Caco-2 (cell line): ENCODE results near the gene ZDHHC11B. TPM values are rescaled to one million over a fixed set of nuclear protein-coding genes. Genes with fewer than 3 reads are reported as not detected.
"Not testable (repeated sequence)": the region's sequence is repeated elsewhere in the genome, so short reads cannot be mapped to it uniquely, and the experiment has no call there.

ENCODE experiments used
- BruUV-seq: library from RNA; stranded (reverse); fragments of 400-500 nt; replicated peaks from 2 replicates; lab custom pipeline; 2021; lab: Mats Ljungman, UMichigan
- CTCF ChIA-PET: fragments of 300-600 bp; sonication (Branson Sonifier 250); formaldehyde crosslinking; loops from one replicate; lab custom pipeline; 2022; ENCODE audit warnings: antibody characterized with exemption; lab: Charles Lee
- POLR2A ChIA-PET: fragments of 300-600 bp; sonication (Branson Sonifier 250); formaldehyde crosslinking; loops from one replicate; lab custom pipeline; 2022; ENCODE audit warnings: antibody characterized with exemption; lab: Charles Lee
- DNase-seq, 2 experiments: peaks; one replicate each; pipeline versions ENCODE4 v3.0.0 to v3.0.0-alpha.2; 2020 to 2022
- H3K27me3 ChIP-seq: replicated peaks from 2 replicates; pipeline ENCODE4 v1.6.0; 2011; ENCODE audit warnings: low read length; ENCODE audit not compliant: control insufficient read depth, insufficient read depth
- H3K36me3 ChIP-seq: 2 replicates; pipeline ENCODE4 v1.5.1; 2011; ENCODE audit warnings: low read length; ENCODE audit not compliant: control insufficient read depth, insufficient read depth
- H3K4me1 ChIP-seq: fragments of 250-450 bp; sonication (Bioruptor Pico); 2 replicates; pipeline ENCODE4 v1.5.1; 2020; ENCODE audit warnings: mild to moderate bottlenecking
- H3K4me3 ChIP-seq: 2 replicates; pipeline ENCODE4 v1.5.1; 2011; ENCODE audit warnings: low read depth, mild to moderate bottlenecking, control low read depth, low read length
- H3K9me3 ChIP-seq: fragments of 250-450 bp; sonication (Bioruptor Pico); 2 replicates; pipeline ENCODE4 v1.5.1; 2020; ENCODE audit warnings: mild to moderate bottlenecking, moderate library complexity
- H3K27ac Mint-ChIP-seq: one replicate; pipeline ENCODE4 v1.8.0; 2022; ENCODE audit warnings: mixed read lengths; ENCODE audit not compliant: unreplicated experiment
- H3K27me3 Mint-ChIP-seq: one replicate; pipeline ENCODE4 v1.8.0; 2022; ENCODE audit warnings: mixed read lengths; ENCODE audit not compliant: insufficient read depth, unreplicated experiment
- H3K36me3 Mint-ChIP-seq: one replicate; pipeline ENCODE4 v1.8.0; 2022; ENCODE audit warnings: mild to moderate bottlenecking, mixed read lengths; ENCODE audit not compliant: insufficient read depth, unreplicated experiment
- H3K4me1 Mint-ChIP-seq: one replicate; pipeline ENCODE4 v1.8.0; 2022; ENCODE audit warnings: low read depth, mixed read lengths; ENCODE audit not compliant: unreplicated experiment
- H3K4me3 Mint-ChIP-seq: one replicate; pipeline ENCODE4 v1.8.0; 2022; ENCODE audit warnings: mild to moderate bottlenecking, moderate library complexity, mixed read lengths; ENCODE audit not compliant: unreplicated experiment
- H3K9me3 Mint-ChIP-seq: one replicate; pipeline ENCODE4 v1.8.0; 2022; ENCODE audit warnings: mixed read lengths; ENCODE audit not compliant: unreplicated experiment
- CTCF ChIP-seq, 2 experiments: fragments of 200-600 bp in 1 of 2; IDR thresholded peaks; 1 replicate in 1 of 2; 2 replicates in 1 of 2; pipeline versions ENCODE4 v1.5.1 to v1.8.0; 2011 to 2022; ENCODE audit warnings: antibody characterized with exemption in 1 of 2, control low read depth in 1 of 2, inconsistent platforms in 1 of 2, low read depth in 1 of 2, low read length in 1 of 2, mild to moderate bottlenecking in 1 of 2, moderate library complexity in 1 of 2; ENCODE audit not compliant: insufficient read depth in 1 of 2, severe bottlenecking in 1 of 2, unreplicated experiment in 1 of 2
- intact Hi-C: fragments of 100-400 bp; cut with micrococcal nuclease; formaldehyde crosslinking; loops from one replicate; pipeline ENCODE4 v1.10.0; 2022; ENCODE audit not compliant: unreplicated experiment
- total RNA-seq: library from RNA; stranded (reverse); gene quantifications from 2 replicates; pipeline ENCODE4 v1.2.3, GENCODE V29; 2022

ZDHHC11B gene
- total RNA-seq, 1 experiment from 2014 or later: 1.00 TPM

DNA sequence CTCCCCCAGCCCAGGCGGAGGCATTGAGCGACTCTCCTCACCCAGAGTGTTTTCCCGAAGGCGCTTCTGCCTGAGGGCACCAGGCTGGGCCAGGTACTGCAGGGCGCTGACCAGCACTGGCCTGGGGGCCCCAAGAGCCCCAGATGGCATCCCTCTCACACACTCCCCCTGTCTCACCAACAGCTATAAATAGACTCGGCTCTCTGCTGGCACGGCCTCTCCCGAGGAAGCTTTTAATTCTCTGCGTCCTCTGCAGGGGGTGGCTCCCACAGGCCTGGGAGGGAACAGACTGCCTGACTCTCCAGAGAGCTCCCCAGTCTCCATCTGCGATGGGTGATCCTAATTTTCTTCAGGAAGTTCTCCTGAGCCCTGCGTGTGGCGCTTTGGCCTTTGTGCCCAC is 2.2 kb downstream of the ZDHHC11B start:
- intact Hi-C loops, H3K27ac Mint-ChIP-seq, CTCF ChIA-PET, H3K4me3 ChIP-seq, H3K4me3 Mint-ChIP-seq, H3K9me3 Mint-ChIP-seq, H3K36me3 ChIP-seq, H3K4me1 ChIP-seq, H3K36me3 Mint-ChIP-seq, H3K27me3 ChIP-seq, DNase-seq, H3K9me3 ChIP-seq, POLR2A ChIA-PET, H3K27me3 Mint-ChIP-seq, BruUV-seq, H3K4me1 Mint-ChIP-seq: not testable (repeated sequence)

- H3K36me3 ChIP-seq, DNase-seq, H3K36me3 Mint-ChIP-seq, H3K27me3 ChIP-seq, H3K4me1 Mint-ChIP-seq, H3K9me3 ChIP-seq, intact Hi-C loops, H3K4me3 Mint-ChIP-seq, H3K9me3 Mint-ChIP-seq, CTCF ChIA-PET, H3K27ac Mint-ChIP-seq, BruUV-seq, H3K4me3 ChIP-seq, H3K27me3 Mint-ChIP-seq, H3K4me1 ChIP-seq, POLR2A ChIA-PET: not testable (repeated sequence)
These were observed 4.0 kb downstream of the ZDHHC11B start for GRCh38 chr5:780571-780970.

GRCh38 chr5:778967-779366 is 5.6 kb downstream of the ZDHHC11B start:
- H3K9me3 ChIP-seq, H3K4me1 ChIP-seq, POLR2A ChIA-PET, H3K27me3 ChIP-seq, H3K4me3 ChIP-seq, H3K4me3 Mint-ChIP-seq, H3K4me1 Mint-ChIP-seq, H3K27me3 Mint-ChIP-seq, H3K9me3 Mint-ChIP-seq, CTCF ChIA-PET, H3K36me3 Mint-ChIP-seq, intact Hi-C loops, BruUV-seq, H3K27ac Mint-ChIP-seq, H3K36me3 ChIP-seq, DNase-seq: not testable (repeated sequence)

DNA sequence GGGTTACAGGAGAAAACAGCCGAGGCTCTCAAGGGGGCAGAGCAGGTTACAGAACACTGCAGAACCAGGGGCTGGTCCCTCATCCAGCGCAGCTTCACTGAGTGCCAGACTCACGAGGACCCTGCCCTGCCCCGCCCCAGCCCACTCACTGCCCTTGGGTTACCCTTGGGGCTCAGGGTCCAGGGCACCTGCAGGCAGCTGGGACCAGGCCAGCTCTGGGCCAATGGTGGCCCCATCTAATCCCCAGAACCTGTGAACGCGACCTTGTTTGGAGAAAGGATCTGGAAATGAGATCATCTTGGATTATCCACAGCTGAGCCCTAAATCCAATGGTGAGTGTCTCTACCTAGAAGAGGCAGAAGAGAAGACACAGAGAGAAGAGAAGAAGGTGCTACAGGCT is 6.1 kb downstream of the ZDHHC11B start:
- H3K4me1 ChIP-seq, intact Hi-C loops, POLR2A ChIA-PET, H3K27me3 ChIP-seq, CTCF ChIA-PET, H3K27me3 Mint-ChIP-seq, H3K9me3 ChIP-seq, H3K36me3 Mint-ChIP-seq, DNase-seq, BruUV-seq, H3K4me3 Mint-ChIP-seq, H3K4me3 ChIP-seq, H3K27ac Mint-ChIP-seq, H3K9me3 Mint-ChIP-seq, H3K36me3 ChIP-seq, H3K4me1 Mint-ChIP-seq: not testable (repeated sequence)

DNA sequence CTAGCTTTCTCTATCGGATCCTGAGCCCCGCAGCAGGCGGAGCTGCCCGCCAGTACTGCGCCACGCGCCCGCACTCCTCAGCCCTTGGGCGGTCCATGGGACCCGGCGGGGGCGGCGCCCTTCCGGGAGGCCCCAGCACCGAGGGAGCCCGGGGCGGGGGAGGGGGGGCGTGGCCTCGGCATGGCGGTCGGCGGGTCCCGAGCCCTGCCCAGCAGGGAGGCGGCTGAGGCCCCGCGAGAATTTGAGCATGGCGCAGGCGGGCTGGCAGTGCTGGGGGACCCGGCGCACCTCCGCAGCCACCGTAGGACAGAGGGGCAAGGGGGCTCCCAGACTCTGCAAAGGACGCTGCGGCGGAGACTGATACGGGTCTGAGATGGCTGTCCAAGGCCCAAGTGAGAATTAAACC is 6.8 kb downstream of the ZDHHC11B start:
- BruUV-seq: no TSS peak
- no peaks in the 10 kb centered on the region for H3K4me1 Mint-ChIP-seq
- ChIA-PET CTCF (no interaction called here), POLR2A (no interaction called here)
- Histone ChIP-seq H3K36me3 (no peaks in the 10 kb centered on the region), H3K9me3 (no peaks in the 10 kb centered on the region), H3K4me3 (no peak overlapping the region), H3K4me1 (no peaks in the 10 kb centered on the region), H3K27me3 (no peaks in the 10 kb centered on the region)
- H3K36me3 Mint-ChIP-seq: no peaks in the 10 kb centered on the region
- intact Hi-C loops: no loop called here
- no peak for DNase-seq
- H3K27ac Mint-ChIP-seq: no peak overlapping the region
- TF ChIP-seq CTCF (IDR thresholded peaks at IDR 0.05; ENCODE audit: insufficient read depth in 1 of 2, low read depth in 1 of 2, low read length in 1 of 2, severe bottlenecking in 1 of 2, unreplicated experiment in 1 of 2): no peak
- H3K4me3 Mint-ChIP-seq: no peak overlapping the region
- no peaks in the 10 kb centered on the region for H3K9me3 Mint-ChIP-seq
- peaks cover 9% of the 10 kb centered on the region for H3K27me3 Mint-ChIP-seq
